GM21360 (cell line): ENCODE data around the gene CAV3.

ENCODE experiments used
- ATAC-seq: cut with Tn5 transposase; IDR thresholded peaks from one replicate; pipeline ENCODE4 v1.9.1; 2021; ENCODE audit warnings: mild to moderate bottlenecking, moderate library complexity; ENCODE audit not compliant: unreplicated experiment

CAV3 gene

DNA sequence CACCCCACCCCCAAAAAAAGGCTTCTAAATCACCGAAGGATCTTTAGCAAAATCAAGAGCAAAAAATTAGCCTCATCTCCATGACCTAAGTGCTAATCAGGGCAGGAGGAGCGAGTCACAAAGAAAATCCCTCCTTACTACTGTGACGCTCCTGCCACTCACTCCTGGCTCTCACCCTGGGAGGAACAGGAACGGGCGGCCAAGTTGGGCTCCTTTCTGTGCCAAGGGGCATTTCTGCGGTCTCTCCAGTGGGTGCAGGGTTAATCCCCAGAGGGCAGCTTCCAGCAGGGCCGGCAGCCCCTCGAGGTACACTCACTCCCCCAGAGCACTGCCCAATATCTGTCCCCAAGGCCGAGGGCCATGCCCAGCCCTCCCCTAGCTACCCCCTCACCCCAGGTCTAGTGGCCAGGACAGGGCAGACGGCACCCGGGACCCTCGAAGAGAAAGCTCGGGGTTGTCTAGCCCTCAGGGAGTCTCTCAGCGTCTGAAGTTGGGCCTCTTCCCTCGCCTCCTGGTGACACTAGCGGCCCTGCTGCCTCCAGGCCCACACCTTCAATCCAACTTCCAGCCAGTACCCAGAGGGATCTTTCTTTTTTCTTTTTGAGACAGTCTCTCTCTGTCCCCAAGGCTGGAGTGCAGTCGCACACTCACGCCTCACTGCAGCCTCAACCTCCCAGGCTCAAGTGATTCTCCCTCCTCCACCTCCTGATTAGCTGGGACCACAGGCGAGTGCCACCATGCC, 706 bp downstream of the CAV3 start:
- no peak for ATAC-seq

GRCh38 chr3:8734908-8735307, 1.3 kb downstream of the CAV3 start:
- ATAC-seq, result no peak

DNA sequence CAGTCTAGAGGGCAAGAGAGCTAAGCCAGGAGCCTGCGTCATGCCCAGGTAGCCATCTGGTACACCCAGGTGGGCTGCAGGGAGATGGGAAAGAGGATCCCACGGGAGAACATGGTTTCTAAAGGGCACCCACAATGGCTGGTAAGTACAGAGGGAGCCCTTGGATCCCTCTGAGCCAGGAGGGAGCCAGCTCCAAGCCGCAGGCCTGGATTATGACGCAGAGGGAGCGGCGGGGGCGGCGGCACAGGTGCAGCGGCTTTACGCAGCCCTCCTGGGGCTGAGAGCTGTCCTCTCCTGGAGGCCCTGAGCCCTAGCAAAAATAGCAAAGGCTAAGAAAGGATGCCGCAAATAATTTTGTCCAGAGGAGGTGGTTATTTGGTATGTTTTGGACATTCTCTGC, 2.8 kb downstream of the CAV3 start:
- no peak for ATAC-seq

DNA sequence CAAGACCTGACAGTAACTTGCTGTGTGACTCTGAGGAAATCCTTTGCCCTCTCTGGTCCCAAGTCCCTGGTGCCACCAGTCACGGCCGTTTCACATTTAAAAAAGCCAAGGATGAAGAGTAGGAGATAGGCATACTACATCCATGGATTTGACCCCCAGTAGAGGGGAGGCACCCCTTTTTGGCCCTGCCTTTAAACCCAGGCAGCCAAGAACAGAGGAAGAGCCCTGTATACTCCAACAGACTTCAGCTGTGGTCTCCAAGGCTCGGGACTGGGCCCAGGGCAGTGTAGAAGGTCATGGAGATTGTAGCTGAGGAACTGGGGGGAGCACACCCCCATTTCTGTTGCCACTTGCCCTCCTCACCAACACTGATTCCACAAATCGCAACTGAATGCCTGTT, 3.7 kb downstream of the CAV3 start:
- no peak for ATAC-seq

GRCh38 chr3:8737823-8738222, 4.2 kb downstream of the CAV3 start:
- ATAC-seq, result no peak

- ATAC-seq, result no peak
Observed at GRCh38 chr3:8738639-8739038, 5.0 kb downstream of the CAV3 start.

GRCh38 chr3:8739757-8740504, 6.3 kb downstream of the CAV3 start:
- ATAC-seq, result no peak

DNA sequence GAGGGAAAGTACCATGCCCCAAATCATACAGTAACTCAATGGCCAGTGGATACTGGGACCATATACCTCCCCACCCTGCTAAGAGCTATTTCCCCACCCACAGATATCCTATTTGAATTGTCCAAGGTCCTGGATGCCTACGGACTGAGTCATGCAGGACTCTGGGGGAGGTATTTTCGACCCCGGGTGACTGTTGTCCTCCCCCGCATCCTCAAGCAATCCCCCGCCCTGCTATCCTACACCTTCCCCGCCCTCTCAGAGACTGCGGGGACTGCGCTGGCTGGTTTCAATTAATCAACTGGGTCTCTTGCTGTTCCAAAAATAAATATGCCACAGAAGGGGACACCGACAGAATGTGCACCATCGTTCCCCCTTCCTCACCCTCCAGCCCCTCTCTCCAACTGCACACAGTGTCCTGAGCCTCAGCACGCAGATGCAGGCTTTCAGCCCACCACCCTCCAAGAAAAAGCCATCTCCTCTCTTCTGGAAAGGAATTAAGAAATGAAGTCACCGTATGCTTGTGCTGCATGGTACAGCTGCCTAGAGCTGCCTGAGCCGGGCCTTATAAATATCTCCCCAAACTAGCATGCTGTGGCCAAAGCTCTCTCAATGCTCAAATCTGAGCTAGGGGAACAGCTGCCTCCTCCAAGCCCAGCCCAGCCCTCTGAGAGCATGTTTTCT, 8.1 kb downstream of the CAV3 start:
- ATAC-seq, result no peak

DNA sequence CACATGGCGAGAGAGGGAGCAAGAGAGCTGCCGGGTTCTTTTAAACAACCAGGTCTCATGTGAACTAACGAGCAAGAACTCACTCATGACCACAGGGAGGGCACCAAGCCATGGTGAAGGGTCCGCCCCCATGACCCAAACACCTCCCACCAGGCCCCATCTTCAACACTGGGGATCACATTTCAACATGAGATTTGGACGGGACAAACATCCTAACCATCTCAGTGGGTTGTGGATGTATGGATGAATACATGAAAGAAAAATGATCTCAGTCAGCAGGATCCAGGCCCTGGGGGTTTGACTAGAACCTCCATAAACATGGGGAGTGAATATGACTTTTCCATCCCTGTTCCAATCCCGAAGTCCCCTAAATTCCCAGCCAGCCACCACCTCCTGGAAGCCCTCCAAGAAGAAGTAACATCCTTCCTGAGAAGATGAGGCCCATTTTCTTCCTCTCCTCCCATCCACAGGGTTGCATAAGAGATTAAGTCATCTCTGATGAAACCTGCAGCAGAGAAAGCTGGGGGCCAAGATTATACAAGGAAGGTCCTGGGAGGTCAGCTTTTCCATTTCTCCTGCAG, 9.5 kb downstream of the CAV3 start:
- ATAC-seq, result no peak

DNA sequence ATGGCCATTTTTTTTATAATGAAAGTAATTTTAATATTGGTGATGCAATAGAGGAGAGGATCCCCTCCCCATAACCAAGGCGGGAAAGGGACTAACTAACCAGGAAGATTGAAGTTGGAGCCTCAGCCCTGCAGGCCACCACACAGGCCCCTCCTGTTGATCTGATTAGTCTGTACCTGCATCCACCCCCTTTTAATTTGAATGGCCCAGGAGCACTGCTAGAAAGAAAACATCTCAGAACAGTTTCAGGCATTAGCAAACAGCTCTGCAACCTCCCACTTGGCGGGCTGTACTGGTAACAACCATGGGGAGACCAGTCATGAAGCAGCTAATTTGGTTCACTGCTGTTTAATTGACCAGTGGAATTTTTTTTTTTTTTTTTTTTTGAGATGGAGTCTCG, 10.3 kb downstream of the CAV3 start:
- ATAC-seq, result no peak

- no peak for ATAC-seq
Observed at GRCh38 chr3:8745619-8746370, 12.2 kb downstream of the CAV3 start.

- ATAC-seq, result no peak
Observed at GRCh38 chr3:8746780-8747345, 13.3 kb downstream of the CAV3 start.

DNA sequence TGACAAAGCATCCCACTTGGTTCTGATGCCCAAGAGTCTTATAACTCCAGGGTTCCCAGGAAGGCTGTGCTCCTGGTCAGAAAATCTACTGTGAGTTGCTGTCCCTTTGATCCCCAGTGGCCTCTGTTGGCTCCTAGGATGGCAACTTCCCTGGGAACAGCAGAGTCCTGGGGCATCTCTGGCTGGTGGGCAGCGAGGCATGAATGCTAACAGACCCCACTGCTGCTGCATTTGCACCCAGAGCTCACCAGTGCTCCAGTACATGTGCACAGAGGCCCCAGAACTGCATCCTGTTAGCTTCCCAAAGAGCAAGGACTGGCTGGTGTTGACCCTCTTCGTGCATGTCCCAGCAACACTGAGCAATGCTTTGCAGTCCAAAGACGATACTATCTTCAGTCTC, 15.7 kb downstream of the CAV3 start:
- no peak for ATAC-seq

- ATAC-seq, result no peak
Observed at GRCh38 chr3:8752832-8753231, 19.2 kb downstream of the CAV3 start.

GRCh38 chr3:8755097-8755496, 21.5 kb downstream of the CAV3 start:
- no peak for ATAC-seq

- ATAC-seq, result no peak
Observed at GRCh38 chr3:8755564-8756237, 22.1 kb downstream of the CAV3 start.

DNA sequence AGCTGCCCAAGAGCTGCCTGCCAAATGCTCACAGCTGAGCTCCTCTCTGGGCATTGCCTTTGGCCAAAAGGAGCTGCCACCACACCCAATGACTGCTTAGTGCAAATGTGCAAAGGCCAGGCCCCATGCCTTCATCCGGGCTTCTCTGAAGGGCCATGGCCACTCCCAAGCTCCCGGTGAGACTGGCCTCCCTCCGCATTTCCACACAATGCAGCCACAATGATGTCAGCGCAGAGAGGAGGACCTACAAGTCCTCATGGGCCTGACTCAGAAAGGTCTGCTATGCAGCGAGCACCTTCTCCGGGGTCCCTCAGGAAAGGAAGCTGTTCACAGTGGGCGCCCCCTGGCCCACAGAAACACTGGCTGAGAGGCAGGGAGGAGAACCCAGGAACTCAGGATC, 23.1 kb downstream of the CAV3 start:
- ATAC-seq, result no peak

GRCh38 chr3:8757551-8758518, 24.2 kb downstream of the CAV3 start:
- ATAC-seq, result no peak
